IMR-90 (cell line): ENCODE results near the gene TYRP1. TPM values are rescaled to one million over a fixed set of nuclear protein-coding genes. Genes with fewer than 3 reads are reported as not detected.
A peak's percentile ranks its signal among the peaks of the same experiment; 100 is the strongest.

Source experiments
- ATAC-seq: fragments of 200-7000 bp; cut with Tn5 transposase; 2 replicates; pipeline ENCODE4 v1.9.1; 2020; ENCODE audit warnings: low read depth, mild to moderate bottlenecking, moderate library complexity
- BruUV-seq: library from RNA; stranded (reverse); fragments of 400-500 nt; replicated peaks from 2 replicates; lab custom pipeline; 2021; lab: Mats Ljungman, UMichigan
- CTCF ChIA-PET: fragments of 300-600 bp; formaldehyde crosslinking; extraction: SDS; loops from one replicate; lab custom pipeline; 2021; ENCODE audit warnings: antibody characterized with exemption; lab: Yijun Ruan, JAX
- POLR2A ChIA-PET: fragments of 300-600 bp; sonication (Branson Sonifier 250); formaldehyde crosslinking; loops from one replicate; lab custom pipeline; 2022; ENCODE audit warnings: antibody characterized with exemption; ENCODE audit not compliant: unreplicated experiment; lab: Charles Lee
- DNase-seq: peaks from one replicate; pipeline ENCODE4 v3.0.0; 2013
- H2AFZ ChIP-seq: replicated peaks from 2 replicates; pipeline ENCODE3; 2013; ENCODE audit warnings: low read length, mild to moderate bottlenecking; ENCODE audit not compliant: poor library complexity
- H2AK5ac ChIP-seq: 2 replicates; pipeline ENCODE4 v1.6.1; 2013; ENCODE audit warnings: low read depth, low read length, inconsistent platforms
- H2AK9ac ChIP-seq: replicated peaks from 2 replicates; pipeline ENCODE3; 2013; ENCODE audit warnings: mild to moderate bottlenecking, low read depth, low read length, moderate library complexity; ENCODE audit not compliant: poor library complexity
- H2BK120ac ChIP-seq: 2 replicates; pipeline ENCODE4 v1.6.1; 2013; ENCODE audit warnings: low read depth, low read length, inconsistent platforms
- H2BK15ac ChIP-seq: 3 replicates; pipeline ENCODE4 v1.6.1; 2013; ENCODE audit warnings: low read depth, low read length, inconsistent platforms
- H2BK20ac ChIP-seq: 2 replicates; pipeline ENCODE4 v1.6.1; 2013; ENCODE audit warnings: low read depth, mild to moderate bottlenecking, inconsistent platforms, low read length, moderate library complexity
- H2BK5ac ChIP-seq: 2 replicates; pipeline ENCODE4 v1.6.1; 2013; ENCODE audit warnings: mild to moderate bottlenecking, low read depth, low read length, inconsistent platforms; ENCODE audit not compliant: poor library complexity, severe bottlenecking
- H3K14ac ChIP-seq: replicated peaks from 2 replicates; pipeline ENCODE4 v1.6.1; 2013; ENCODE audit warnings: low read depth, low read length, inconsistent platforms
- H3K18ac ChIP-seq: 2 replicates; pipeline ENCODE4 v1.6.1; 2013; ENCODE audit warnings: low read depth, low read length, control low read depth
- H3K23ac ChIP-seq: 2 replicates; pipeline ENCODE4 v1.6.1; 2013; ENCODE audit warnings: low read depth, low read length, inconsistent platforms
- H3K27ac ChIP-seq: 2 replicates; pipeline ENCODE4 v1.5.1; 2013; ENCODE audit warnings: mild to moderate bottlenecking, control low read depth, low read length; ENCODE audit not compliant: insufficient read depth
- H3K27me3 ChIP-seq: 2 replicates; pipeline ENCODE4 v1.6.1; 2013; ENCODE audit warnings: low read length; ENCODE audit not compliant: control insufficient read depth, insufficient read depth
- H3K36me3 ChIP-seq: 2 replicates; pipeline ENCODE4 v1.6.1; 2013; ENCODE audit warnings: low read length, mixed read lengths; ENCODE audit not compliant: control insufficient read depth, insufficient read depth
- H3K4ac ChIP-seq: 2 replicates; pipeline ENCODE4 v1.6.1; 2013; ENCODE audit warnings: low read depth, low read length, inconsistent platforms
- H3K4me1 ChIP-seq: 2 replicates; pipeline ENCODE4 v1.6.1; 2013; ENCODE audit warnings: low read length, mixed read lengths; ENCODE audit not compliant: control insufficient read depth, insufficient read depth
- H3K4me2 ChIP-seq: 2 replicates; pipeline ENCODE4 v1.6.1; 2013; ENCODE audit warnings: low read depth, mild to moderate bottlenecking, control low read depth, low read length, moderate library complexity
- H3K4me3 ChIP-seq: 2 replicates; pipeline ENCODE4 v1.5.1; 2013; ENCODE audit warnings: low read depth, mild to moderate bottlenecking, control low read depth, low read length, moderate library complexity; ENCODE audit not compliant: insufficient read depth
- H3K56ac ChIP-seq: 2 replicates; pipeline ENCODE4 v1.6.1; 2013; ENCODE audit warnings: low read length, inconsistent platforms; ENCODE audit not compliant: insufficient read depth; ENCODE audit errors: extremely low read depth
- H3K79me1 ChIP-seq, 2 experiments: 2 replicates each; pipeline ENCODE4 v1.6.1; 2013; ENCODE audit warnings: low read length in 2 of 2, inconsistent platforms in 1 of 2, low read depth in 1 of 2
- H3K9ac ChIP-seq: 2 replicates; pipeline ENCODE4 v1.6.1; 2013; ENCODE audit warnings: low read depth, low read length, control low read depth
- H3K9me1 ChIP-seq: 2 replicates; pipeline ENCODE4 v1.6.1; 2013; ENCODE audit warnings: low read length, inconsistent platforms; ENCODE audit not compliant: insufficient read depth
- H3K9me3 ChIP-seq: 2 replicates; pipeline ENCODE4 v1.6.1; 2013; ENCODE audit warnings: low read length; ENCODE audit not compliant: control insufficient read depth, insufficient read depth
- H4K20me1 ChIP-seq: 2 replicates; pipeline ENCODE4 v1.6.1; 2013; ENCODE audit warnings: low read length, inconsistent platforms; ENCODE audit not compliant: insufficient read depth
- H4K5ac ChIP-seq: 2 replicates; pipeline ENCODE4 v1.6.1; 2013; ENCODE audit warnings: mild to moderate bottlenecking, low read depth, low read length, control low read depth
- H4K8ac ChIP-seq, 2 experiments: 2 replicates each; pipeline ENCODE4 v1.6.1; 2013; ENCODE audit warnings: low read depth in 2 of 2, low read length in 2 of 2, control low read depth in 1 of 2, inconsistent platforms in 1 of 2
- H4K91ac ChIP-seq: 2 replicates; pipeline ENCODE4 v1.6.1; 2013; ENCODE audit warnings: low read depth, low read length, inconsistent platforms; ENCODE audit not compliant: insufficient read depth
- CEBPB ChIP-seq: IDR thresholded peaks from 2 replicates; pipeline ENCODE4 v1.6.1; 2012; ENCODE audit warnings: low read depth, low read length, improper control_type of control experiment
- POLR2A ChIP-seq: IDR thresholded peaks from 2 replicates; pipeline ENCODE4 v1.6.1; 2012; ENCODE audit warnings: mild to moderate bottlenecking, low read depth, low read length
- WGBS, 2 experiments: methylation state at CpG; one replicate each; pipeline versions ENCODE4 v1.1.5 to v1.1.7; 2013; ENCODE audit warnings: missing lambda C conversion rate in 2 of 2; ENCODE audit not compliant: insufficient read length in 1 of 2; ENCODE audit errors: extremely low coverage in 2 of 2; 5-methylcytosine and 5-hydroxymethylcytosine counted together
- dilution Hi-C: fragments of 300-500 bp; cut with HindIII; formaldehyde crosslinking; loops from one replicate; pipeline ENCODE4 v1.14.3; 2018; ENCODE audit warnings: low sequenced_read_pairs; ENCODE audit not compliant: unreplicated experiment
- in situ Hi-C: fragments of 300-500 bp; cut with MboI; formaldehyde crosslinking; loops from 3 replicates; pipeline ENCODE4 v1.14.3; 2019; ENCODE audit warnings: low sequenced_read_pairs, inconsistent platforms, mixed read lengths
- intact Hi-C: fragments of 100-400 bp; cut with micrococcal nuclease; formaldehyde crosslinking; loops from 2 replicates; pipeline ENCODE4 v1.10.0; 2022
- polyA plus RNA-seq, 3 experiments: library from polyadenylated mRNA; depleted of rRNA; stranded (reverse); fragments of >200 nt; gene quantifications; 2 replicates each; pipeline ENCODE4 v1.2.3, GENCODE V29; 2012; ENCODE audit warnings: low replicate concordance in 1 of 3
- total RNA-seq: library from RNA; depleted of rRNA; stranded (reverse); fragments of >200 nt; gene quantifications from 2 replicates; pipeline ENCODE4 v1.2.3, GENCODE V29; 2012

TYRP1 gene
- total and polyA plus RNA-seq, 2 of the 4 experiments (the other 2 are of a cell fraction): 0.60 to 0.90 TPM

DNA sequence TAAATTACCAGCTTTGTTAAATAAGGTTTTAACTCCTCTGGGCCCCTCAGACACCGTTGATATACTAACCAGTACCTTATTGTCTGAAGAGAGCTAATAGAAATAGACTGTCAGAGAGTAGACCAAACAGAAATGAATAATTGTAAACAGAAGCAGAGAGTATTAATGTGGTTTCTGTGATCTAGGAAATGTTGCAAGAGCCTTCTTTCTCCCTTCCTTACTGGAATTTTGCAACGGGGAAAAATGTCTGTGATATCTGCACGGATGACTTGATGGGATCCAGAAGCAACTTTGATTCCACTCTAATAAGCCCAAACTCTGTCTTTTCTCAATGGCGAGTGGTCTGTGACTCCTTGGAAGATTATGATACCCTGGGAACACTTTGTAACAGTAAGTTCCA lies 5.1 kb downstream of the TYRP1 start:
- Histone ChIP-seq H3K56ac (no peak overlapping the region), H3K79me1 (no peaks in the 10 kb centered on the region), H2AK5ac (no peak overlapping the region), H2AK9ac (no peak overlapping the region), H3K9me1 (no peaks in the 10 kb centered on the region; the same call in 1 of the 2 replicates), H2BK15ac (no peak overlapping the region), H2BK20ac (no peak overlapping the region), H3K4me1 (peaks cover 3% of the 10 kb centered on the region), H2AFZ (no peak overlapping the region), H4K91ac (no peak overlapping the region), H4K8ac (no peak overlapping the region), H4K5ac (no peak overlapping the region; the same call in 1 of the 2 replicates), H3K36me3 (no peaks in the 10 kb centered on the region), H4K20me1 (no peaks in the 10 kb centered on the region), H2BK120ac (no peak overlapping the region; the same call in 1 of the 2 replicates), H3K9me3 (no peaks in the 10 kb centered on the region), H3K4me2 (peak overlapping the region; percentile 79; the same call in 1 of the 2 replicates), H3K23ac (no peak overlapping the region), H3K27ac (no peak overlapping the region), H3K27me3 (no peaks in the 10 kb centered on the region), H3K14ac (no peak overlapping the region), H3K18ac (no peak overlapping the region), H3K4me3 (no peak overlapping the region), H2BK5ac (peak overlapping the region; percentile 54), H3K4ac (no peak overlapping the region), H3K9ac (no peak overlapping the region)
- no CpG with 5 or more reads among the region's 4 CpGs for WGBS, 2 experiments
- in situ Hi-C loops: no loop called here
- dilution Hi-C loops: no loop called here
- ATAC-seq: peak; percentile 65
- DNase-seq: peak; percentile 76
- POLR2A ChIA-PET: no interaction called here
- BruUV-seq: no TSS peak
- CTCF ChIA-PET: interaction anchor here (0.7 to 1.0 kb wide), 2 partner anchors 10 to 16 kb away, joined by 3 read pairs; no protein-coding TSS in a partner anchor
- TF ChIP-seq POLR2A (no peak), CEBPB (peak; percentile 93)
- intact Hi-C loops: no loop called here
